Suprapubic skin (tissue), 4 donors: ENCODE measurements around the gene HNRNPH2. TPM values are rescaled to one million over a fixed set of nuclear protein-coding genes. Genes with fewer than 3 reads are reported as not detected.
A peak's percentile ranks its signal among the peaks of the same experiment; 100 is the strongest.

Experiments used
- DNase-seq, 2 donors: peaks; one replicate each; pipeline ENCODE4 v3.0.0-alpha.2; 2019; ENCODE audit warnings: low spot score in 2 of 2
- H3K27ac ChIP-seq: fragments of 200-600 bp; sonication (generic); one replicate; pipeline ENCODE4 v1.5.1; 2019
- H3K27me3 ChIP-seq: fragments of 200-600 bp; sonication (generic); one replicate; pipeline ENCODE4 v1.5.1; 2019
- H3K36me3 ChIP-seq: fragments of 200-600 bp; sonication (generic); one replicate; pipeline ENCODE4 v1.5.1; 2019
- H3K4me1 ChIP-seq: fragments of 200-600 bp; sonication (generic); one replicate; pipeline ENCODE4 v1.5.1; 2019
- H3K4me3 ChIP-seq: fragments of 200-600 bp; sonication (generic); one replicate; pipeline ENCODE4 v1.5.1; 2019; ENCODE audit warnings: mild to moderate bottlenecking
- H3K9me3 ChIP-seq: fragments of 200-600 bp; sonication (generic); one replicate; pipeline ENCODE4 v1.5.1; 2019
- CTCF ChIP-seq, 2 donors: fragments of 200-600 bp in 1 of 2; fragments of 450-650 bp in 1 of 2; sonication (generic) in 1 of 2; IDR thresholded peaks; one replicate each; pipeline ENCODE4 v1.5.1; 2016 to 2019; ENCODE audit warnings: antibody characterized with exemption in 2 of 2, mild to moderate bottlenecking in 1 of 2, moderate library complexity in 1 of 2
- EP300 ChIP-seq: sonication (generic); formaldehyde crosslinking; IDR thresholded peaks from one replicate; pipeline ENCODE4 v1.6.1; 2017; ENCODE audit warnings: antibody characterized with exemption
- POLR2A ChIP-seq, 2 donors: fragments of 450-650 bp; IDR thresholded peaks; one replicate each; pipeline ENCODE4 v1.6.1; 2017; ENCODE audit warnings: antibody characterized with exemption in 2 of 2, mild to moderate bottlenecking in 2 of 2, moderate library complexity in 2 of 2
- POLR2AphosphoS5 ChIP-seq, 3 donors: sonication (generic); formaldehyde crosslinking; IDR thresholded peaks; one replicate each; pipeline ENCODE4 v1.6.1; 2017; ENCODE audit warnings: antibody characterized with exemption in 3 of 3
- WGBS: methylation state at CpG from one replicate; pipeline ENCODE4 v1.1.5; 2018; 5-methylcytosine and 5-hydroxymethylcytosine counted together
- total RNA-seq, 4 donors: library from RNA; depleted of rRNA; stranded (reverse); fragments of >200 nt; gene quantifications; one replicate each; pipeline ENCODE4 v1.1.0, GENCODE V29; 2016

HNRNPH2 gene
- total RNA-seq, 4 donors from 2014 or later: 37.3 to 60.6 (median 38.5) TPM

- Histone ChIP-seq H3K36me3 (no peaks in the 10 kb centered on the region), H3K4me1 (peaks cover under 1% of the 10 kb centered on the region), H3K27ac (no peak overlapping the region), H3K27me3 (no peaks in the 10 kb centered on the region), H3K4me3 (no peak overlapping the region), H3K9me3 (no peaks in the 10 kb centered on the region)
- DNase-seq: no peak
- WGBS: 57% methylated on average over 4 of the region's 4 CpGs
- TF ChIP-seq CTCF (IDR thresholded peaks at IDR 0.05): no peak
- no peak for TF ChIP-seq EP300
- no peak for TF ChIP-seq POLR2AphosphoS5 (IDR thresholded peaks at IDR 0.05)
- TF ChIP-seq POLR2A (IDR thresholded peaks at IDR 0.05): no peak
Measured at GRCh38 chrX:101397779-101398178, 10.2 kb upstream of the HNRNPH2 start.

- Histone ChIP-seq H3K9me3 (no peaks in the 10 kb centered on the region), H3K27me3 (no peaks in the 10 kb centered on the region), H3K27ac (no peak overlapping the region), H3K4me3 (no peak overlapping the region), H3K4me1 (no peaks in the 10 kb centered on the region), H3K36me3 (no peaks in the 10 kb centered on the region)
- WGBS: 87% methylated on average over 4 of the region's 4 CpGs
- DNase-seq: no peak
- TF ChIP-seq POLR2AphosphoS5 (IDR thresholded peaks at IDR 0.05) (no peak), POLR2A (IDR thresholded peaks at IDR 0.05) (no peak), CTCF (IDR thresholded peaks at IDR 0.05) (no peak)
Measured at GRCh38 chrX:101398694-101399093, 9.3 kb upstream of the HNRNPH2 start.

GRCh38 chrX:101399825-101400224, 8.2 kb upstream of the HNRNPH2 start:
- TF ChIP-seq POLR2A (IDR thresholded peaks at IDR 0.05): no peak
- TF ChIP-seq CTCF (IDR thresholded peaks at IDR 0.05): no peak
- no peak for TF ChIP-seq EP300
- TF ChIP-seq POLR2AphosphoS5 (IDR thresholded peaks at IDR 0.05): no peak
- Histone ChIP-seq H3K27ac (no peak overlapping the region), H3K27me3 (no peaks in the 10 kb centered on the region), H3K4me1 (no peaks in the 10 kb centered on the region), H3K36me3 (no peaks in the 10 kb centered on the region), H3K4me3 (no peak overlapping the region), H3K9me3 (no peaks in the 10 kb centered on the region)
- WGBS: 87% methylated on average over 4 of the region's 4 CpGs
- no peak for DNase-seq

- peak overlapping the region; percentile 60 for H3K4me3 ChIP-seq
- TF ChIP-seq EP300: no peak
- TF ChIP-seq CTCF (IDR thresholded peaks at IDR 0.05): no peak
- no peak for TF ChIP-seq POLR2A (IDR thresholded peaks at IDR 0.05)
- TF ChIP-seq POLR2AphosphoS5 (IDR thresholded peaks at IDR 0.05): no peak
- 41% methylated on average over 15 of the region's 15 CpGs for WGBS
Measured at GRCh38 chrX:101407167-101407747, 765 bp upstream of the HNRNPH2 start.

GRCh38 chrX:101408532-101408841, 465 bp downstream of the HNRNPH2 start:
- DNase-seq: no peak
- peak overlapping the region; percentile 60 for H3K4me3 ChIP-seq
- no peak for TF ChIP-seq POLR2AphosphoS5 (IDR thresholded peaks at IDR 0.05)
- TF ChIP-seq CTCF (IDR thresholded peaks at IDR 0.05): no peak
- TF ChIP-seq POLR2A (IDR thresholded peaks at IDR 0.05): no peak
- TF ChIP-seq EP300: no peak
- H3K27me3 ChIP-seq: no peaks in the 10 kb centered on the region
- peak overlapping the region; percentile 94 for H3K27ac ChIP-seq
- WGBS: 45% methylated on average over 8 of the region's 8 CpGs
- H3K36me3 ChIP-seq: peaks cover 12% of the 10 kb centered on the region
- peaks cover 22% of the 10 kb centered on the region for H3K4me1 ChIP-seq
- no peaks in the 10 kb centered on the region for H3K9me3 ChIP-seq

More at GRCh38 chrX:101407167-101407747, 765 bp upstream of the HNRNPH2 start:
- peaks cover 22% of the 10 kb centered on the region for H3K4me1 ChIP-seq
- no peak for DNase-seq
- H3K9me3 ChIP-seq: no peaks in the 10 kb centered on the region
- H3K36me3 ChIP-seq: peaks cover 4% of the 10 kb centered on the region
- H3K27ac ChIP-seq: peak overlapping the region; percentile 94
- H3K27me3 ChIP-seq: no peaks in the 10 kb centered on the region
